RPMI8226 (cell line): Measurements from ENCODE around the gene CSNK1G3.
"Not testable (repeated sequence)": the region's sequence is repeated elsewhere in the genome, so short reads cannot be mapped to it uniquely, and the experiment has no call there.

Source experiments
- DNase-seq: peaks from one replicate; pipeline ENCODE4 v3.0.0-alpha.2; 2015

The CSNK1G3 gene

GRCh38 chr5:123561230-123561629 is 49.3 kb downstream of the CSNK1G3 start:
- no peak for DNase-seq

DNA sequence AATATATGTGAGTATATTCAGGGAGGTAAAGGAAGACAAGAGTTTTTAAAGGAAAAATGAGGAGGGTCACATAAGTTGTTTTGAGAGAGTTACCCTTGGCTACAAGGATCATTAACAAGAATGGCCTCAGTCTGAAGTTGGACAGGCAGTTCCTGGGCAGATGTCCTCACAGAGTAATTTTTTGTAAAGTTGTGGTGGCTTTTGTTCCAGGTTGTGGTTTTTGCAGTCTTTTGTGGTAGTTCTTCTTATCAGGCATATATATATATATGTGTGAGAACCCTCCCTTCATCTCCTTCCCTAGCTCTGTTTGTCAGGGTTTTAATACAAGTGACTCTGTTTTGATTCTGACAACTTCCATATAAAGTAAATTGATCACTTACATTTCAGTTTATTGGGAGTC is 60.0 kb downstream of the CSNK1G3 start:
- no peak for DNase-seq

DNA sequence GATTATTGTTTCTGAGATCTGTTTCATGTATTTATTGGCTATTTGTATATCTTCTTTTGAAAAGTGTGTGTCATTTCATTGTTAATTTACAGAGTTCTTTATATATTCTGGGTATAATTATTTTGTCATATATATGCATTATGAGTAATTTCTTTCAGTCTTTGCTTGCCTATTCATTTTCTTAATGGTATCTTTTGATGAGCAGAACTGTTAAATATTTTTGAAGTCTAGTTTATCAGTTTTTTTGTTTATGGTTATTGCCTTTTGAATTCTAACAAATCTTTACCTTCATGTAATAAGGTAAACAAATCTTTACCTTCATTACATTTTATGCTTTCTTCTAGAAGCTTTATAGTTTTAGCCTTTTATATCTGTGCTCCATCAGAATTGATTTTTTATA is 66.4 kb downstream of the CSNK1G3 start:
- DNase-seq = no peak

- DNase-seq = no peak
These were observed 67.4 kb downstream of the CSNK1G3 start for GRCh38 chr5:123579410-123579809.

DNA sequence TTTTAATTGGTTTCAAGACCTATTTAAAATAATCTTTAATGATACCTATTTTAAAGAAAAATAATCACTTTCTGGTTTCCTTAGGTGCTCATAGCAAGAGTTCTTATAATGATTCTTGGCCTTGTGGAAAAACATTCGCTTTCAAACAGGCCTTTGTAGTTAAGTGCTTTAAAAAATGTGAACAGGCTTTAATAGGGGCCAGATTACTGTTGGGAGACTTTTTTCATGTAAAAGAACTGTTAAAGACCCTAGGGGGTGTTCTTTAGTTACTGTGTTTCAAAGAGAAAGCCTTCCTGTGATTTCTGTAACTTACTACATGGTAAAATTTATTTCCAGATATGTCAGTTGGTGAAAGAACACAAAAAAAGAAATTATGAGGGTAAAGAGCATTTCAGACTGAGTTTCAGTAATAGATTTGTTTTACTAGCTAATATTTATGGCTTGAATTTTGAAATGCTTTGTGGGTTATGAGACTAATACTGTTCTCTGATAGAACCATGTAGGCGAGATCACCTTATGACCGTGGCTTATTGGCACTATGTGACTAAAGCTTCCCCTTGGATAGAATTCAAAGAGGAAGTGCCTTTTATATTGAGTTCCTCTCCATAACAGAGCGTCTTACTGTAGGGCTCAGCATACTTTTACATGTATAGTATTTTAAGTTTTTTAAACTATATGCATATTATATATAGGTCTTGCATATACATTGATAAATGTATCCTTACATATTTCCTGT is 70.7 kb downstream of the CSNK1G3 start:
- DNase-seq = no peak

- no peak for DNase-seq
These were observed 73.9 kb downstream of the CSNK1G3 start for GRCh38 chr5:123585871-123586270.

DNA sequence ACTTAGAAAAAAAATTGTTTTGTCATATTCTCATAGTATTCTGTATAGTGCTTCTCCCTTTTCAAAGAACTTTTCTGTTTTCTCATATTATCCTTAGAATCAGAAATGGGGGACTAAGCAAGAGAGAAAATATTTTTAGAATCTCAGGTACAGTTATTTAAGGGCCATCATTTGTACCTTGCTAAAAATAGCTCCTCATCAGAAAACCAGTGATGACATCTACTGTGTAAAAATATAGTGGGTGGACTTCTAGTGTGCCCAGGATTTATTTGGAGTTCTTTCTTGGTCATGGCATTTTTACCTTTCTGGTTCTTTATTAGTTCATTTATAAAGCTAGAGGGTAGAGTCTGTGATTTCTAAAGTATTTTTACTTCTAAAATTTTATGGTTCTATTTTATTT is 82.5 kb downstream of the CSNK1G3 start:
- no peak for DNase-seq

- no peak for DNase-seq
These were observed 85.0 kb downstream of the CSNK1G3 start for GRCh38 chr5:123597018-123597417.

DNA sequence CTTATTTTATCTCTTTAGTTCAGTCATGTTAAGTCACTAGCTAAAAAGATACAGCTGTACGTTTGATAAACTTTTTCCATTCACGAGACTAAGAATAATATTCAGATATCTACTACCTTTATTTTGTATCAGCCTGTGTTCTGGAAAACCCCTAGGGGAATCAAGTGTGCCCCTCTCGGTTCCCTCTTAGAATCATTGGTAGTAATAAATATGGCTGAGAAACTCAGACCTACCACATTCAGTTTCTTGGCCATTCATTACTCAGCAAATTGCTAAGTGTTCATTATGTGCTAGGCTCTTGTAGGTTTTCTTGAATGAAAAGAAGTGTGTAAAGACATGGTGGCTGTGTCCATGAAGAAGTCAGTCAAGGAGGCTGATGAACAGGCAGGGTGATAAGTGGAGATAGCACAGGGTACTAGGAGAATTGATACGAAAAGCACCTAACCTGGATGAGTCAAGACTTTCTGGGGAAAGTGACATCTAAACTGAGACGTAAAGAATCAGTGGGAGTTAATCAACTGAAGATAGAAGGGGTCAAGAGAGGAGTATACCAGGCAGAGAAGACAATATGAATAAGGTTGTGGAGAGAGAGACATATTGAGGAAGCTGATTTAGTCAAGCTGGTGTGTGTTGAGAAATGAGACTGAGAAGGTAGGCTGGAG is 86.2 kb downstream of the CSNK1G3 start:
- DNase-seq = no peak

GRCh38 chr5:123599171-123599570 is 87.2 kb downstream of the CSNK1G3 start:
- DNase-seq = no peak

DNA sequence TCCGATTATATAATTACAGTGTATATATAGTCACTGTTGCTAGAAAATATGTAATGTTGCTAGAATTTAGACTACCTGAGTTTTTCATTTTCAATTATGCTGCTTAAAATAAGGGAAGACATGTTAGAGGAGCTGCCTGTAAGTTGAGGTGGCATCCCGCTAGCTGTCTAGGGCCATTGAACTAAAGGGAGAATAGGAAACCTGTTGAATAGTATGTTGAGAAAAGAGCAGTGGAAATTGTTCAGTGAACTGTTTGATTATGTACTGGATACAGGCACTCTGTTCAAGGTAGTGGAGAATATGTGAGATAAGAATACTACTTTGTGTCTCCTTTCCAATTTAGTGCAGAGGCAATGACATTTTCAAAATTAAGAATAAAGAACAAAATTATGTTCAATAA is 89.6 kb downstream of the CSNK1G3 start:
- no peak for DNase-seq

GRCh38 chr5:123605822-123606221 is 93.8 kb downstream of the CSNK1G3 start:
- no peak for DNase-seq

GRCh38 chr5:123610209-123610608 is 98.2 kb downstream of the CSNK1G3 start:
- DNase-seq = no peak

- peak; percentile 50 for DNase-seq
These were observed 98.9 kb downstream of the CSNK1G3 start for GRCh38 chr5:123610665-123611405.

GRCh38 chr5:123611406-123611709 is 99.4 kb downstream of the CSNK1G3 start:
- no peak for DNase-seq

DNA sequence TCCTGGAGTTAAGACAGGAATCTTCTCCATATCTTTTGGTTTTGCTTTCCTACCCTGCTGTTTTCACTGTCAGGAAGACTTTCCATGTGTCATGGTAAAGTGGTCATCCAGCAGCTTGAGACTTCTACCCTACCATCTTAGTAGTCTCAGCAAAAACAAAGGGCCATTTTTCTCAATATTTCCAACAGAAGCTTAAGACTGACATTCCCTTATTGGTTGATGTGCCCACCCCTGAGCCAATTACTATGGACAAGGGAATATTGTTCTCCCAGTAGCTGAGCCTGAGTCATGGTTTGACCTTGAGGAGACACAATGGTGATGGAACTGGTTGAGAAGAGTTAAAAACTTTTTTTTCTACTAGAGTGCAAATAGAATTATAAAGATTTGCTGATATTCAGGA is 105.6 kb downstream of the CSNK1G3 start:
- no peak for DNase-seq

GRCh38 chr5:123626051-123626450 is 114.1 kb downstream of the CSNK1G3 start:
- DNase-seq = no peak

DNA sequence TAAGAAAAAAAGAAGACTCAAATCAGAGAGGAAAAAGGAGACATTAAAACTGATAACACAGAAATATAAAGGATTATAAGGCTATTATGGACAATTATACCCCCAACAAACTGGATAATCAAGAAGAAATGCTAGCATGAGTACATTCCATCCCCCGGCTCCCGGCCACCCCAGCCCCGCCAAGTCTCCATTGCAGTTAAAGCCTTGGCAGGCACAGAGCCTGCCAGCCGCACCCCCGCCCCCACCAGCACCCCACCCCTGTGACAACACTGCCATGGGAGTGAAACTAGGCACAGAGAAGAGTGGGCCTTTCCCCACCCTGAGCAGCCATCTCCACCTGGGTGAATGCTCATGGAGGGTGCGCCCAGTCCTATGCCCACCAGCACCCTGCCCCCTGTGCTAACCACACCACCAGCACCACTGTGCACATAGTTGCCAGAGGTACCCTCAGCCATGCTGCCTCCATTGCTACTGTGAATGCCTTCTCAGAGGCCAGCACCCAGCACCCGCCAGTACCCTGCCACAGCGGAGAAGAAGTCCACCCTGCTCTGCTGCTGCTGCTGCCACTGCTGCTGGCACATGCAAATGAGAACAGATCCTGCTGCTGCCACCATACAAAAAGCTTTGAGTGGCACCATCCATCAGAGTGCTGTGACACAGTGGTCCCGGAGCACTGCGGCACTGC is 117.0 kb downstream of the CSNK1G3 start:
- DNase-seq = no peak

DNA sequence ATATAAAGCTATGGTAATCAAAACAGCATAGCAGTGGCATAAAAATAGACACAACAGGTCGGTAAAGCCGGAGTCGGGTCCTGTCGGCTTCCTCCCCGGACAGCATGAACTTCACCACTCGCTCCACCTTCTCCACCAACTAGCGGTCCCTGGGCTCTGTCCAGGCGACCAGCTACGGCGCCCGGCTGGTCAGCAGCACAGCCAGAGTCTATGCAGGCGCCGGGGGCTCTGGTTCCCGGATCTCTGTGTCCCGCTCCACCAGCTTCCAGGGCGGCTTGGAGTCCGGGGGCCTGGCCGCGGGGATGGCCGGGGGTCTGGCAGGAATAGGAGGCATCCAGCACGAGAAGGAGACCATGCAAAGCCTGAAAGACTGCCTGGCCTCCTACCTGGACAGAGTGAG is 124.0 kb downstream of the CSNK1G3 start:
- no peak for DNase-seq

DNA sequence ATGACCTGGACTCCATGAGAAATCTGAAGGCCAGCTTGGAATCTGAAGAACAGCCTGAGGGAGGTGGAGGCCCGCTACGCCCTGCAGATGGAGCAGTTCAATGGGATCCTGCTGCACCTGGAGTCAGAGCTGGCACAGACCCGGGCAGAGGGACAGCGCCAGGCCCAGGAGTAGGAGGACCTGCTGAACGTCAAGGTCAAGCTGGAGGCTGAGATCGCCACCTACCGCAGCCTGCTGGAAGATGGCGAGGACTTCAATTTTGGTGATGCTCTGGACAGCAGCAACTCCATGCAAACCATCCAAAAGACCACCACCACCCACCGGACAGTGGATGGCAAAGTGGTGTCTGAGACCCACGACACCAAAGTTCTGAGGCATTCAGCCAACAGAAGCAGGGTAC is 125.1 kb downstream of the CSNK1G3 start:
- DNase-seq = not testable (repeated sequence)

DNA sequence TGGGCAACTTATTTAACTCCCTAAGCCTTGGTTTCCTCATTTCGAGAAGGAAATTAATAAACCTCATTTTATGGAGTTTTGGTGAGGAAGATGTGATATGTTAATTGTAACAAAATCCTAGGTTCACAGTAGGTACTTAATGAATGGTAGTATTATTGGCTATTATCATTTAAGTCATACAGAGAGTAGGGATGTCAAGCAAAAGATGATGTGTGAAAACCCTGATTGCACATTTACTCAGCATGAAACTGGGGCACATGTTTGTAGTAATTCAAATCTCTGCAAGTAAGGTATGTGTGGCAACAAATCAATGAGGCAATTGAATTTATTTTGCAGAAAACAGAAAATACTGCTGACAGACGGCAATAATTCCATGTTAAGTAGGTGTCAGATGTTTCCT is 127.3 kb downstream of the CSNK1G3 start:
- DNase-seq = no peak

- DNase-seq = no peak
These were observed 133.1 kb downstream of the CSNK1G3 start for GRCh38 chr5:123645024-123645603.

- DNase-seq = no peak
These were observed 135.1 kb downstream of the CSNK1G3 start for GRCh38 chr5:123647066-123647465.
